Fibroblast of lung (primary cell): ENCODE measurements around the gene PACC1. TPM values are rescaled to one million over a fixed set of nuclear protein-coding genes. Genes with fewer than 3 reads are reported as not detected.

ENCODE experiments used
- DNase-seq, 2 donors: peaks; one replicate each; pipeline versions ENCODE4 v3.0.0 to v3.0.0-alpha.2; 2010; ENCODE audit warnings: low read depth in 2 of 2
- H2AFZ ChIP-seq: 2 replicates; pipeline ENCODE4 v1.5.1; 2012; ENCODE audit warnings: low read length, control low read depth, inconsistent platforms
- H3K27ac ChIP-seq: 2 replicates; pipeline ENCODE4 v1.5.1; 2011; ENCODE audit warnings: low read length, control low read depth; ENCODE audit not compliant: insufficient read depth
- H3K27me3 ChIP-seq: 2 replicates; pipeline ENCODE4 v1.5.1; 2011; ENCODE audit warnings: mild to moderate bottlenecking, low read length; ENCODE audit not compliant: control insufficient read depth, insufficient read depth
- H3K36me3 ChIP-seq: 2 replicates; pipeline ENCODE4 v1.5.1; 2011; ENCODE audit warnings: low read length; ENCODE audit not compliant: control insufficient read depth, insufficient read depth
- H3K4me1 ChIP-seq: 2 replicates; pipeline ENCODE4 v1.5.1; 2011; ENCODE audit warnings: low read length; ENCODE audit not compliant: control insufficient read depth, insufficient read depth; ENCODE audit errors: extremely low read depth
- H3K4me2 ChIP-seq: 2 replicates; pipeline ENCODE4 v1.5.1; 2011; ENCODE audit warnings: low read length, control low read depth; ENCODE audit not compliant: insufficient read depth; ENCODE audit errors: extremely low read depth
- H3K4me3 ChIP-seq, 4 experiments: fragments of 200-600 bp in 1 of 4; sonication (generic) in 1 of 4; replicated peaks in 1 of 4; 2 replicates each; pipeline ENCODE4 v1.5.1; 2011 to 2016; ENCODE audit warnings: low read length in 4 of 4, low read depth in 3 of 4, mild to moderate bottlenecking in 3 of 4, control low read depth in 2 of 4, inconsistent platforms in 1 of 4, mixed read lengths in 1 of 4; ENCODE audit not compliant: insufficient read depth in 1 of 4; ENCODE audit errors: control extremely low read depth in 1 of 4
- H3K79me2 ChIP-seq: 2 replicates; pipeline ENCODE4 v1.5.1; 2012; ENCODE audit warnings: mild to moderate bottlenecking, low read length, inconsistent platforms; ENCODE audit not compliant: control insufficient read depth, insufficient read depth
- H3K9ac ChIP-seq: 2 replicates; pipeline ENCODE4 v1.5.1; 2011; ENCODE audit warnings: mild to moderate bottlenecking, low read length, control low read depth; ENCODE audit not compliant: insufficient read depth
- H3K9me3 ChIP-seq: 2 replicates; pipeline ENCODE4 v1.5.1; 2012; ENCODE audit warnings: low read depth, low read length; ENCODE audit not compliant: control insufficient read depth, insufficient read depth
- H4K20me1 ChIP-seq: 2 replicates; pipeline ENCODE4 v1.5.1; 2011; ENCODE audit warnings: low read length; ENCODE audit not compliant: control insufficient read depth, insufficient read depth; ENCODE audit errors: extremely low read depth
- CTCF ChIP-seq, 2 donors: IDR thresholded peaks in 1 of 2; conservative IDR thresholded peaks in 1 of 2; 1 replicate in 1 of 2; 2 replicates in 1 of 2; pipeline ENCODE4 v1.5.1; 2011 to 2012; ENCODE audit warnings: low read length in 2 of 2, control low read depth in 1 of 2, inconsistent platforms in 1 of 2, low read depth in 1 of 2, mild to moderate bottlenecking in 1 of 2
- EZH2 ChIP-seq: IDR thresholded peaks from 2 replicates; pipeline ENCODE4 v1.5.1; 2012; ENCODE audit warnings: low read length, control low read depth, mild to moderate bottlenecking; ENCODE audit errors: missing control alignments
- polyA plus RNA-seq, 2 donors: library from polyadenylated mRNA; depleted of rRNA in 1 of 2; stranded (reverse) in 1 of 2; unstranded in 1 of 2; fragments of >200 nt; gene quantifications; 2 replicates each; pipeline ENCODE4 v1.2.1, GENCODE V29; 2011 to 2012; ENCODE audit warnings: missing spikeins in 1 of 2
- total RNA-seq: library from RNA; depleted of rRNA; stranded (reverse); fragments of >200 nt; gene quantifications from 2 replicates; pipeline ENCODE4 v1.2.1, GENCODE V29; 2014

The PACC1 gene
- total and polyA plus RNA-seq, 2 donors (not counting 1 experiment from before 2014, with no cell fraction given), result 5.7 to 16.0 TPM

GRCh38 chr1:212438831-212439237 is 24.1 kb upstream of the PACC1 start:
- no peak overlapping the region for H3K4me2 ChIP-seq
- TF ChIP-seq EZH2, result no peak
- TF ChIP-seq CTCF (conservative IDR thresholded peaks at IDR 0.05 in 1 of 2, IDR thresholded peaks at IDR 0.05 in 1 of 2; ENCODE audit: low read depth in 1 of 2, low read length in 2 of 2), result no peak
- no peaks in the 10 kb centered on the region for H4K20me1 ChIP-seq
- H3K36me3 ChIP-seq, result no peaks in the 10 kb centered on the region
- H3K4me1 ChIP-seq, result no peaks in the 10 kb centered on the region
- H3K9me3 ChIP-seq, result no peaks in the 10 kb centered on the region
- H3K9ac ChIP-seq, result no peak overlapping the region
- H3K79me2 ChIP-seq, result peaks cover 3% of the 10 kb centered on the region
- H2AFZ ChIP-seq, result no peak overlapping the region
- H3K27ac ChIP-seq, result no peak overlapping the region
- no peak overlapping the region for H3K4me3 ChIP-seq
- DNase-seq, result peak in 1 of 2 donors; percentile 25
- no peaks in the 10 kb centered on the region for H3K27me3 ChIP-seq

- no peak overlapping the region for H3K9ac ChIP-seq
- peaks cover 6% of the 10 kb centered on the region for H3K79me2 ChIP-seq
- H3K4me1 ChIP-seq, result no peaks in the 10 kb centered on the region
- H3K4me2 ChIP-seq, result no peak overlapping the region
- no peak overlapping the region for H2AFZ ChIP-seq
- H3K9me3 ChIP-seq, result no peaks in the 10 kb centered on the region
- no peaks in the 10 kb centered on the region for H4K20me1 ChIP-seq
- TF ChIP-seq EZH2 (no peak), CTCF (conservative IDR thresholded peaks at IDR 0.05 in 1 of 2, IDR thresholded peaks at IDR 0.05 in 1 of 2; ENCODE audit: low read depth in 1 of 2, low read length in 2 of 2) (no peak)
- H3K27ac ChIP-seq, result no peak overlapping the region
- H3K4me3 ChIP-seq, result no peak overlapping the region
- no peaks in the 10 kb centered on the region for H3K36me3 ChIP-seq
- H3K27me3 ChIP-seq, result no peaks in the 10 kb centered on the region
- DNase-seq, result no peak
Observed at GRCh38 chr1:212437179-212437798, 22.6 kb upstream of the PACC1 start.

- H3K36me3 ChIP-seq, result no peaks in the 10 kb centered on the region
- no peaks in the 10 kb centered on the region for H3K27me3 ChIP-seq
- no peak overlapping the region for H3K4me3 ChIP-seq
- H2AFZ ChIP-seq, result no peak overlapping the region
- no peaks in the 10 kb centered on the region for H3K9me3 ChIP-seq
- TF ChIP-seq CTCF (conservative IDR thresholded peaks at IDR 0.05 in 1 of 2, IDR thresholded peaks at IDR 0.05 in 1 of 2; ENCODE audit: low read depth in 1 of 2, low read length in 2 of 2), result no peak
- DNase-seq, result no peak
- H3K4me1 ChIP-seq, result no peaks in the 10 kb centered on the region
- H3K9ac ChIP-seq, result no peak overlapping the region
- H3K4me2 ChIP-seq, result no peak overlapping the region
- no peak overlapping the region for H3K27ac ChIP-seq
- H4K20me1 ChIP-seq, result no peaks in the 10 kb centered on the region
- H3K79me2 ChIP-seq, result peaks cover 6% of the 10 kb centered on the region
Observed at GRCh38 chr1:212434992-212435391, 20.3 kb upstream of the PACC1 start.
